ENCODE results near the gene NLRC5.
"Not testable (repeated sequence)": the region's sequence is repeated elsewhere in the genome, so short reads cannot be mapped to it uniquely, and the experiment has no call there.

NLRC5 gene

DNA sequence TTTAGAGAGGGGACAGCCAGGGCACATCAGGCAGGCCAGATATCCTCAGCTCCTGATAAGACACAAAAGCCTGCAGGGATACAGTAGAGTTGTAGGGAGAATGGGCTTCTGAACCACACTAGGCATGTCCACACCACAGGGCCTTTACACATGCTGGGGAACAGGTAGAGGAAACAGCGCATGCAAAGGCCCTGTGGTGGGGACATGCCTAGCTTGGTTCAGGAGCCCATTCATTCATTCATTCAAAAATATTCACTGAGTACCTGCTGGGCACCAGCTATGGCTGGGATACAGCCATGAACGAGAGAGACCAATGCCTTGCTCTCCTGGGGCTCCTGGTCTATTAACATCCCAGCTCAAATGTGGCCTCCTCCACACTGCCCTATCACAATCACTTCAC, 107.4 kb downstream of the NLRC5 start:
- Histone ChIP-seq H3K9ac (ENCODE audit: low read depth, low read length, poor library complexity) (no peak overlapping the region), H2AFZ (ENCODE audit: low read length) (no peak overlapping the region), H2BK15ac (ENCODE audit: low read length) (no peak overlapping the region), H3K4ac (ENCODE audit: low read length) (no peak overlapping the region), H2BK5ac (ENCODE audit: low read length) (no peak overlapping the region), H3K27me3 (ENCODE audit: control insufficient read depth in 3 of 3, insufficient read depth in 3 of 3, low read depth in 1 of 3, low read length in 3 of 3) (peaks cover 0 to 5% (median 0%) of the 10 kb centered on the region in 3 experiments), H2BK12ac (ENCODE audit: low read length) (no peak overlapping the region), H3K23ac (ENCODE audit: low read depth, low read length, poor library complexity) (no peak overlapping the region), H3K4me3 (ENCODE audit: low read length in 2 of 2) (no peak overlapping the region), H3K4me1 (ENCODE audit: control insufficient read depth in 2 of 2, insufficient read depth in 1 of 2, low read depth in 1 of 2, low read length in 2 of 2) (peaks cover 5 to 12% of the 10 kb centered on the region in 2 donors), H4K91ac (ENCODE audit: low read depth, low read length, poor library complexity) (no peak overlapping the region), H3K14ac (ENCODE audit: low read length) (no peak overlapping the region), H4K8ac (ENCODE audit: low read depth, low read length) (no peak overlapping the region), H3K18ac (ENCODE audit: low read length) (no peak overlapping the region), H3K9me3 (replicated peaks in 1 of 2; ENCODE audit: control insufficient read depth in 2 of 2, insufficient read depth in 1 of 2, low read depth in 1 of 2, low read length in 2 of 2) (no peaks in the 10 kb centered on the region), H2AK5ac (ENCODE audit: low read depth, low read length) (no peak overlapping the region), H3K79me1 (ENCODE audit: low read depth, low read length) (no peaks in the 10 kb centered on the region), H3K36me3 (replicated peaks in 1 of 2; ENCODE audit: control insufficient read depth in 2 of 2, insufficient read depth in 2 of 2, low read length in 2 of 2) (peaks cover 0 to 19% of the 10 kb centered on the region in 2 donors), H3K4me2 (ENCODE audit: insufficient read depth, low read length, poor library complexity, severe bottlenecking) (no peak overlapping the region), H2BK120ac (ENCODE audit: low read depth, low read length) (no peak overlapping the region), H3K27ac (replicated peaks; ENCODE audit: low read length) (no peak overlapping the region)
- no CpG with 5 or more reads among the region's 2 CpGs for WGBS, 2 donors (ENCODE audit: extremely low coverage in 2 of 2, insufficient read length in 2 of 2, insufficient replicate concordance in 1 of 2)
- no peak for DNase-seq (ENCODE audit: low spot score)

DNA sequence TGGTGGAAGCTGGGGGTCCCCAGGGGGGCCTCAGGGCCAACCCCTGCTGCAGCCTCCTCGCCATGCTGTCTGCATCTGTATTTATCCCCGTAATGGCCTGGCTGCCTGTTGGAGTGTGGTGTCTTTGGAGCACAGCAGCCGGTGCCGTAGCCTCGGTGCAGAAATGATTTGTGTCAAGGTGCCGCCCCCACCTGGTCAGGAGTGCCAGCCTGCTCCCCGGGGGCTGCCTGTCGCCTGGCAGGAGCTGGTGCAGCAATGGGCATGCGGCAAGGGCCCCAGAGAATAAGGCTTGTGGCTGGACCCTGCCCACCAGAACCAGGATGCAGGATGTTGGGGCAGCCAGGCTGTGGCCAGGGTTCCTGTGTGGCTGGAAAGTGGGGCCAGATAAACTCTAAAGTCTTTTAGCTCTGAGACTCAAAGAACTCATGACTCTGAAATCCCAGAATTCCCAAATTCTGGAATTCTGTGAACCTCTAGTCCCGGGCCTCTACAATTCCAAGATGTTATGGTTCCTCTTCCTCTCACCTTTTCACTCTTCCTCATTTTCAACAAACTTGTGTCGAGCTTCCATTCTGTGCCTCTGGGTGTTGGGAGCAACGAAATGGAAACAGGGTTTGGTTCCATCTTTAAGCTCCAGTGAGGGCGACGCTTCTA, 109.0 kb downstream of the NLRC5 start:
- Histone ChIP-seq H3K9ac (ENCODE audit: low read depth, low read length, poor library complexity) (peak overlapping the region; percentile 27), H2BK5ac (ENCODE audit: low read length) (no peak overlapping the region), H4K91ac (ENCODE audit: low read depth, low read length, poor library complexity) (no peak overlapping the region), H3K27ac (replicated peaks; ENCODE audit: low read length) (no peak overlapping the region), H2BK15ac (ENCODE audit: low read length) (no peak overlapping the region), H3K9me3 (replicated peaks in 1 of 2; ENCODE audit: control insufficient read depth in 2 of 2, insufficient read depth in 1 of 2, low read depth in 1 of 2, low read length in 2 of 2) (no peaks in the 10 kb centered on the region), H3K4me1 (ENCODE audit: control insufficient read depth in 2 of 2, insufficient read depth in 1 of 2, low read depth in 1 of 2, low read length in 2 of 2) (peaks cover 6 to 14% of the 10 kb centered on the region in 2 donors), H3K18ac (ENCODE audit: low read length) (peak overlapping the region; percentile 48), H2BK120ac (ENCODE audit: low read depth, low read length) (peak overlapping the region; percentile 14), H2AFZ (ENCODE audit: low read length) (no peak overlapping the region), H3K4me3 (ENCODE audit: low read length in 2 of 2) (no peak overlapping the region), H3K23ac (ENCODE audit: low read depth, low read length, poor library complexity) (no peak overlapping the region), H3K79me1 (ENCODE audit: low read depth, low read length) (no peaks in the 10 kb centered on the region), H3K14ac (ENCODE audit: low read length) (no peak overlapping the region), H4K8ac (ENCODE audit: low read depth, low read length) (no peak overlapping the region), H2BK12ac (ENCODE audit: low read length) (peak overlapping the region; percentile 27), H3K4ac (ENCODE audit: low read length) (peak overlapping the region; percentile 39), H3K36me3 (replicated peaks in 1 of 2; ENCODE audit: control insufficient read depth in 2 of 2, insufficient read depth in 2 of 2, low read length in 2 of 2) (peaks cover 0 to 19% of the 10 kb centered on the region in 2 donors), H2AK5ac (ENCODE audit: low read depth, low read length) (peak overlapping the region; percentile 67), H3K27me3 (ENCODE audit: control insufficient read depth in 3 of 3, insufficient read depth in 3 of 3, low read depth in 1 of 3, low read length in 3 of 3) (peaks cover 0 to 2% (median 0%) of the 10 kb centered on the region in 3 experiments), H3K4me2 (ENCODE audit: insufficient read depth, low read length, poor library complexity, severe bottlenecking) (no peak overlapping the region)
- no CpG with 5 or more reads among the region's 14 CpGs for WGBS, 2 donors (ENCODE audit: extremely low coverage in 2 of 2, insufficient read length in 2 of 2, insufficient replicate concordance in 1 of 2)
- DNase-seq (ENCODE audit: low spot score) = no peak

- not testable (repeated sequence) for DNase-seq (ENCODE audit: low spot score); H4K8ac ChIP-seq (ENCODE audit: low read depth, low read length); H3K23ac ChIP-seq (ENCODE audit: low read depth, low read length, poor library complexity); H3K79me1 ChIP-seq (ENCODE audit: low read depth, low read length); H3K36me3 ChIP-seq (replicated peaks in 1 of 2; ENCODE audit: control insufficient read depth in 2 of 2, insufficient read depth in 2 of 2, low read length in 2 of 2); H3K4me3 ChIP-seq (ENCODE audit: low read length in 2 of 2); H3K27ac ChIP-seq (replicated peaks; ENCODE audit: low read length); H2BK5ac ChIP-seq (ENCODE audit: low read length); H3K27me3 ChIP-seq (ENCODE audit: control insufficient read depth in 3 of 3, insufficient read depth in 3 of 3, low read depth in 1 of 3, low read length in 3 of 3); H4K91ac ChIP-seq (ENCODE audit: low read depth, low read length, poor library complexity); H2BK120ac ChIP-seq (ENCODE audit: low read depth, low read length); H2BK15ac ChIP-seq (ENCODE audit: low read length); H3K18ac ChIP-seq (ENCODE audit: low read length); H3K4me2 ChIP-seq (ENCODE audit: insufficient read depth, low read length, poor library complexity, severe bottlenecking); H3K9ac ChIP-seq (ENCODE audit: low read depth, low read length, poor library complexity); H2BK12ac ChIP-seq (ENCODE audit: low read length); H3K9me3 ChIP-seq (replicated peaks in 1 of 2; ENCODE audit: control insufficient read depth in 2 of 2, insufficient read depth in 1 of 2, low read depth in 1 of 2, low read length in 2 of 2); H2AK5ac ChIP-seq (ENCODE audit: low read depth, low read length); H3K4me1 ChIP-seq (ENCODE audit: control insufficient read depth in 2 of 2, insufficient read depth in 1 of 2, low read depth in 1 of 2, low read length in 2 of 2); H3K4ac ChIP-seq (ENCODE audit: low read length); H3K14ac ChIP-seq (ENCODE audit: low read length); H2AFZ ChIP-seq (ENCODE audit: low read length)
- WGBS, 2 donors (ENCODE audit: extremely low coverage in 2 of 2, insufficient read length in 2 of 2, insufficient replicate concordance in 1 of 2) = no CpG with 5 or more reads among the region's 6 CpGs
Observed at GRCh38 chr16:57099965-57100364, 110.6 kb downstream of the NLRC5 start.

DNA sequence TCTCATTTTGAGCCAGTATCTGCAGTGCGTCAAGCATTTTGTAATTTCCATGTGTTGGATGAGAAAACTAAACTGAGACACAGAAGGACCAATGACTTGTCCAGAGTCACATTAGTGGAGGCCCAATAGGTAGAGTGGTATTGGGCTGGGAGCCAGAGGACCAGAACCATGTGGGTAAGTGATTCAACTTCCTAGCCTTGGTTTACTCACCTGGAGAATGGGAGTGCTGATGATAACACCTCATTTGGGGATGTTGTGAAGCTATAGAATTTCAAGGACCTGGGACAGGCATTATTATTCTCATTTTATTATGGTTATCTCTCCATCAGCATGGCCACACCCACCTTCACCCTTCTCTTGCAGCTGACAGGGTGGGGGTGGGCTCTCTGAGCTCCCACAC, 111.1 kb downstream of the NLRC5 start:
- no peaks in the 10 kb centered on the region for H3K27me3 ChIP-seq (ENCODE audit: control insufficient read depth in 3 of 3, insufficient read depth in 3 of 3, low read depth in 1 of 3, low read length in 3 of 3)
- H3K23ac ChIP-seq (ENCODE audit: low read depth, low read length, poor library complexity) = no peak overlapping the region
- no CpG with 5 or more reads among the region's 1 CpG for WGBS, 2 donors (ENCODE audit: extremely low coverage in 2 of 2, insufficient read length in 2 of 2, insufficient replicate concordance in 1 of 2)
- no peak overlapping the region for H2BK12ac ChIP-seq (ENCODE audit: low read length)
- no peaks in the 10 kb centered on the region for H3K79me1 ChIP-seq (ENCODE audit: low read depth, low read length)
- no peak for DNase-seq (ENCODE audit: low spot score)
- H3K9me3 ChIP-seq (replicated peaks in 1 of 2; ENCODE audit: control insufficient read depth in 2 of 2, insufficient read depth in 1 of 2, low read depth in 1 of 2, low read length in 2 of 2) = no peaks in the 10 kb centered on the region
- no peak overlapping the region for H3K27ac ChIP-seq (replicated peaks; ENCODE audit: low read length)
- H3K18ac ChIP-seq (ENCODE audit: low read length) = no peak overlapping the region
- H3K36me3 ChIP-seq (replicated peaks in 1 of 2; ENCODE audit: control insufficient read depth in 2 of 2, insufficient read depth in 2 of 2, low read length in 2 of 2) = peaks cover 0 to 7% of the 10 kb centered on the region in 2 donors
- no peak overlapping the region for H4K91ac ChIP-seq (ENCODE audit: low read depth, low read length, poor library complexity)
- H3K14ac ChIP-seq (ENCODE audit: low read length) = no peak overlapping the region
- H2AFZ ChIP-seq (ENCODE audit: low read length) = no peak overlapping the region
- no peak overlapping the region for H3K4ac ChIP-seq (ENCODE audit: low read length)
- H3K4me3 ChIP-seq (ENCODE audit: low read length in 2 of 2) = no peak overlapping the region
- H3K4me2 ChIP-seq (ENCODE audit: insufficient read depth, low read length, poor library complexity, severe bottlenecking) = no peak overlapping the region
- H2AK5ac ChIP-seq (ENCODE audit: low read depth, low read length) = no peak overlapping the region
- no peak overlapping the region for H4K8ac ChIP-seq (ENCODE audit: low read depth, low read length)
- no peak overlapping the region for H2BK120ac ChIP-seq (ENCODE audit: low read depth, low read length)
- no peak overlapping the region for H3K9ac ChIP-seq (ENCODE audit: low read depth, low read length, poor library complexity)
- H3K4me1 ChIP-seq (ENCODE audit: control insufficient read depth in 2 of 2, insufficient read depth in 1 of 2, low read depth in 1 of 2, low read length in 2 of 2) = peaks cover 5% of the 10 kb centered on the region in 2 donors
- no peak overlapping the region for H2BK5ac ChIP-seq (ENCODE audit: low read length)
- no peak overlapping the region for H2BK15ac ChIP-seq (ENCODE audit: low read length)
